ENCODE results near the gene PTPRN2.
"Not testable (repeated sequence)": the region's sequence is repeated elsewhere in the genome, so short reads cannot be mapped to it uniquely, and the experiment has no call there.

The PTPRN2 gene

GRCh38 chr7:157904866-157905570 lies 682.6 kb downstream of the PTPRN2 start:
- no peak for DNase-seq (ENCODE audit: low read depth, low spot score)
- no peak overlapping the region for H3K27ac ChIP-seq

DNA sequence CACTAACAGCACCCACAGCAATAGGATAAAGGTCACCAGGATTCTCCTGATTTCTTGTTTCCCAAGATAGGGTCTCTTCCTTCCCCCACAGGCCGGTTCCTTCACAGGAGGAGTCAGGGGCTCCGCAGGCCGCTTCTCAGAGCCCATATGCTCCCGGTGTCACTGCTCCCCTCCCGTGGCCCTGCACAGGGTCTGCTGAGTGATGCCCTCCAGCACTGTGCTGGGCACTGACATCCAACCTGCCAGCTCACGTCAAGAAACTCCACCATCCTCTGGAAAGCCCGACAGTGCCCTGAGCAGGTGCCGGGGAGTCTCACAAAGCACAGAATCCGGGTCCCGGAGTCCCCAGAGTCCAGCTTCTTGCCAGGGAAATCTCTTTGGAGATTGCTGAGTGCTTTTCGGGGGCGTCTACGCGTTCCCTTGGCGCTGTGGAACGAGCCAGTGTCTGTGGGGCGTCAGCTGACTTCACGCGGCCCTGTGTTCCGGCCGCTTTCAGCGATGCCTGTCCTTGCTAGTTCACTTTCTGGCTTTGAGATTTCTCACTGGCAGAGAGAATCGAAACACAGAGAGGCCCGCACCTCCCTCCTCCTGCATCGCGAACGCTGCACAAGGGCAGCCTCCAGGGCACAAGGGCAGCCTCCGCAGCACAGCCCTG lies 683.3 kb downstream of the PTPRN2 start:
- no peak overlapping the region for H3K27ac ChIP-seq
- no peak for DNase-seq (ENCODE audit: low read depth, low spot score)

DNA sequence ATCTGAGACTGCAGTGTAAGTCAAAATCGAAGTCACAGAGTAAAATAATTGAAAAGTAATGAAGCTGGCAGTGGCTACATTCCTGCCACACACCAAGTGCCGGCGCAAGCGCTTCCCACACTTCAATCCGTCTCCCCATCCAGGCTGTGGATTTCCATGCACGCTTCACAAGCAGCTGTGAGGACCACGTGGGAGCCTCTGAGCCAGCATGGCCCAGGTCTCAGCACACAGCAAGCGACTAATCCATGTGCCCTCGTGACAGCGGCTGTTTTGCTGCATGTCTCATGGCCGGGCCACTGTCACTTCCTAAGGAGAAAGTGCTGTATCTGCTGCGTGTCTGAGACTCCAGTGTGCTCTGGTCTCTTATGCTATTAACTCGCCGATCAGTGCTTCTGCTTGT lies 683.9 kb downstream of the PTPRN2 start:
- no peak for DNase-seq (ENCODE audit: low read depth, low spot score)
- no peak overlapping the region for H3K27ac ChIP-seq

DNA sequence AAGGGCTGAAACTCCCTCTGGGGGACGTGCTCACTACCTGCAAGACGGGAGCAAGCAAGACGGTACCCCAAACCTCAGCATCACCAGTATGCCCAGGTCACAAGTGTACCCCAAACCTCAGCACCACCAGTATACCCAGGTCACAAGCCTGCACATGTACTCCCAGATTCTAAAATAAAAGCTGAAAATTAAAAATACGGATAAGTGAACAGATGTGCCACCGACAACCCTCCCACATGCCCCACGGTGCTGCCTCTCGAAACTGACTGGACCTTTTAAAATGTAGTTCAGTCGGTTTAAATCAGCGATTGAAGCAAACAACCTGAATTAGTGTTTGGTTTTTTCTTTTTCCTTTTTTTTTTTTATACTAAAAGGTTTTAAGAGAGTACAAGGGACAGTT lies 684.3 kb downstream of the PTPRN2 start:
- no peak overlapping the region for H3K27ac ChIP-seq
- DNase-seq (ENCODE audit: low read depth, low spot score) = no peak

DNA sequence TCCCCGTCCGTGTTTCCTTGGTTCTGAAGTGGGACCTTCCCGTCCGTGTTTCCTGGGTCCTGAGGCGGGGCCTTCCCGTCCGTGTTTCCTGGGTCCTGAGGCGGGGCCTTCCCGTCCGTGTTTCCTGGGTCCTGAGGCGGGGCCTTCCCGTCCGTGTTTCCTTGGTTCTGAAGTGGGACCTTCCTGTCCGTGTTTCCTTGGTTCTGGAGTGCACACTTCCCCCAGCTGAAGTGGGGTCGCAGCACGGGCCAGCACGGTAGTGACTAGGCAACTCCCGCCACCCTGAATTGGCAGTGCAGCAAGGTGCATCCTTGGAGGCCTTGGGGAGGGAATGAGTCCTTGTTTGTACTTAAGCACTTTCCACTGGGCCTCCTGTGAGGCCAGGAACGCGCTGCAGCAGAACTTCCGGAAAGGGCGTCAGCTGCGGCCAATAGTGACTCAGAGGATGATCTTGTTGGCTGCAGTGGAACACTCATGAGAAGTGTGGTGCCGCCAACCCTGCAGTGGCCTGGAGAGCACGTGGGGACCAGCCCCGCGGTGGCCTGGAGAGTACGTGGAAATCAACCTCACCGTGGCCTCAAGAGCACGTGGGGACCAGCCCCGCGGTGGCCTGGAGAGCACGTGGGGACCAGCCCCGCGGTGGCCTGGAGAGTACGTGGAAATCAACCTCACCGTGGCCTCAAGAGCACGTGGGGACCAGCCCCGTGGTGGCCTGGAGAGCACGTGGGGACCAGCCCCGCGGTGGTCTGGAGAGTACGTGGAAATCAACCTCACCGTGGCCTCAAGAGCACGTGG lies 685.6 kb downstream of the PTPRN2 start:
- H3K27ac ChIP-seq; DNase-seq (ENCODE audit: low read depth, low spot score): not testable (repeated sequence)

GRCh38 chr7:157901166-157901565 lies 686.5 kb downstream of the PTPRN2 start:
- no peak overlapping the region for H3K27ac ChIP-seq
- DNase-seq (ENCODE audit: low read depth, low spot score) = no peak

DNA sequence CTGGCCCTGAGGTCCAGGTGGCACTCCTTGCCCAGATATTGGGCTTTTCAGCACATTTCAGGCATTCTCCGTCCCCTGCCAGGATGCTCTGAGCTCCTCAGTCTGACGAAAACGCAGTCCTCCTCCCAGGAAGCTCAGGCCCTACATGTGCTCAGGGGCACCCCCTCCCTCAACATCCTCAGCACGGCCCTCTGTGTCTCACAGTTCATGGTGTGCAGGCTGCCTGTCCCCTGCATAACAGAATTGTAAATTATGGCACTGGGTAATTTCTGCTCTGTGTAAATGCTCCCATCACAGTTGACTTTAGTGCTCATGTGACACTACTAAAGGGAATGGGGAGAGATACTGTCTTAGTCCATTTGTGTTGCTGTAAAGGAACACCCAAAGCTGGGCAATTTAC lies 687.1 kb downstream of the PTPRN2 start:
- no peak overlapping the region for H3K27ac ChIP-seq

DNA sequence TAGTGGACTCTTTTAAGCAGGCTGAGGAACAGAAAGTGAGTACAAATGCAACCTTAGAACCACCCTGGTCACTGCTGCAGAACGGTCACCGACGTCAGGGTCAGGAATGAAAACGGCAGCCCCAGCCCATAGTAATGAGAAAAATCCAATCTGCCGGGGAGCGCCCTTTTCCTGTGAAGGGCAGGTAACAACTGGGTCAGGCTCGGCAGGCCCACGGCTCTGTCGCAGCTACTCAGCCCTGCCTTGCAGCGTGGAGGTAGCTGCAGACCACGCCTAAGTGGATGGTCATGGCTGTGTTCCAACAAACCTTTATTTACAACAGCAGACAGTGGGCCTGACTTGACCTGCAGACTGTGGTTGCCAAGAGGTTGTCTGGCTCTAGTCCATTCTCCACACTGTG lies 687.6 kb downstream of the PTPRN2 start:
- DNase-seq (ENCODE audit: low read depth, low spot score) = no peak
- H3K27ac ChIP-seq = no peak overlapping the region

More for the DNA sequence above, 687.1 kb downstream of the PTPRN2 start:
- DNase-seq (ENCODE audit: low read depth, low spot score) = no peak

DNA sequence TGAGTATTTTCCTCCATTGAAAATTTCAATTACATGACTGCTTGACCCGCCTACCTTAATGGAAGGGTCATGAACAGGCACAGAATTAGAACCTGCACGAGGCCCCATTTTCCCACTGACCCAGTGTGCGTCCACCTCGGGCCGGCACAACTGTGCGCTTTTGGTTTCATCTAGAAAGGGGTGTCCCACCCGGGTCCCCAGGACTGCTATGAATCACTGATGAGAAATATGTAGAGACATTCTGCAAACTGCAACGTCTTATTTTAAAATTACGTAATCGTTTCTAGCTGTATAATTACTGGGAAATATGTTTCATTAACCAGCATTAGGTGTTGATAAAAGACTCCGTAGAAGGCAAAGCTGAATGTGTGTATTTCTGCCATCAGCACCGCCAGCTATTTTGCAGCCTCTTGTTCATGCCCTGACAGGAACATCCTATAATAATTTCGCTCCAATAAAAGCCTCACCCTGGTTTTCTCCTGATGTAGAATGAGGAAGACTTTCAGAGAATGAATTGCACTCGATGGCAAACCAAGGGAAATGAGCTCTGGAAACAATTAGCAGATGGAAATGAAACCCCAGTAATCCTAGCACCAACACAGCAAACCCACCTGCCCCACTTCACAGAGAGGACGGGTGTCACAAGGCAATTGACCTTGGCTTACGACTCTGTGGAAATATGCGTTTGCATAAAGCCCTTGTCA lies 688.7 kb downstream of the PTPRN2 start:
- no peak for DNase-seq (ENCODE audit: low read depth, low spot score)
- H3K27ac ChIP-seq = no peak overlapping the region

DNA sequence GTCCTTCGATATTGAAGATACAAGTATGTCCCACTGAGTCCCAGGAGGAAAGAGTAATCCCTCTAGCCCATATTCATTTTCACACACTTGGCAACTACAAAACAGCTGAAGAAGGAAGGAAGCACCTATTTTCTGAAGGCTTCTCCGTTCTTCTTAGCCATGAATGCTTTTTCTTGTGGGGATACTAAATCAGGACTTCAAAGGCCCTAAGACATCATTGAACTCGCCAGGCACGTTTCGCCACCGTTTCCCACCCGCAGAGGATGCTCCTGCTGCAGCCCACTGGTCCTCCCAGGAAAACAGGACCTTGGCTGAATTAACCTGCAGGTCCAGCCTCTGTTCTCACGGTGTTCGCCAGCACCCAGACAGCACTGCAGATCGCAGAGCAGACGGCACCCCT lies 689.4 kb downstream of the PTPRN2 start:
- H3K27ac ChIP-seq = no peak overlapping the region

DNA sequence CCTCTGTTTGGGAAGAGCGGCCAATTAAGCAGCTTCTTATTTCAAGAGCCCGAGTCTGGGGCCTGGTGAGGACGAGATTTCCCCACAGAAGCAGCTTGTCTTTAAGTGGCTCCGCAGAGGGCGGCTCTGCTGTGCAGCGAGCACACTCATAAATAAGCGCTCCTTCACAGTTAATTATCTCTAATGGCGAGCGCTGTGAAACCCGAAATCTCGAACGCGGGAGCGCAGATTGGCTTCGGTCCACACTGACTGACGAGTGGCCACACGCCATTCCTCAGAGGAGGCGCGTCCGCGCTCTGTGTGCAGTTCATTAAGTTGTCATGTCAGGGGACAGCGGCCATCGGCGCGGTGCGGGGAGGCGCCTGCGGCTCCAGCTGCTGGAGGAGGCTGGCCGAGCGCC lies 689.9 kb downstream of the PTPRN2 start:
- DNase-seq (ENCODE audit: low read depth, low spot score) = no peak
- no peak overlapping the region for H3K27ac ChIP-seq

More for the DNA sequence above, 689.4 kb downstream of the PTPRN2 start:
- no peak for DNase-seq (ENCODE audit: low read depth, low spot score)

DNA sequence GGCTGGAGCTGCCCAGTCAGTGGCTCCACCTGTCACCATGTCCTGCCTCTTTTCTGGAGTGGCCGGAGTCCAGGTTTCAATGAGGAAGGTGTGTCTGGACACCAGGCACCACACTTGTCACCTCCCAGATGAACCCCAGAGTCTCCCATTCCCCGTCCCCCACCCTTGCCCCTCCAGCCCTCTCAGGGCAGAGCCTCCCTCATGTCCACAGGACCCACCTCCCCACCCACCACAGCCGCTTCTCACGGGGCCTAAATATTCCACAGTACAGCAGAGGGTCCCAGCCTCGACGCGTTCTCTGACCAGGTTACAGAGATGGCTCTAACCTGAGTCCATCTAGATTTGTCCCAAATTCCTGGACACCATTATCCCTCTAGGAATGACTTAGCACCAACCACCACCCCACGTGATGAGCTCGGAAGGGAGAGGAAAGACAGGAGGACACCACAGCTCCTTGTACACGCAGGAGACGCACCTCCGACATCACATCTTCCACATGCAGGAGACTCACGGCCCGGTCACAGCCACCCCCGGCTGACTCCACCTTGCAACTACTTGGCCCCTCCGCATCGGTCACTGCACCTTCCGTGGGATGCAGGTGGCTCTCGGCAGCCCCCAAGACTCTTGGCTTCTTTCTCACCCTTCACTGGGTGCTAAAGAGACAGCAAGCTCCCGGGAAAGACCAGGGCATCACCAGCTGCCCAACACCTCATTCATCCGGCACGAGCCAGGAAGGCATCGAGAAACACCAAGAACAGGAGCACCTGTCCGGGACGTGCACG lies 690.7 kb downstream of the PTPRN2 start:
- no peak for DNase-seq (ENCODE audit: low read depth, low spot score)
- no peak overlapping the region for H3K27ac ChIP-seq

GRCh38 chr7:157896376-157896675 lies 691.3 kb downstream of the PTPRN2 start:
- not testable (repeated sequence) for DNase-seq (ENCODE audit: low read depth, low spot score)

DNA sequence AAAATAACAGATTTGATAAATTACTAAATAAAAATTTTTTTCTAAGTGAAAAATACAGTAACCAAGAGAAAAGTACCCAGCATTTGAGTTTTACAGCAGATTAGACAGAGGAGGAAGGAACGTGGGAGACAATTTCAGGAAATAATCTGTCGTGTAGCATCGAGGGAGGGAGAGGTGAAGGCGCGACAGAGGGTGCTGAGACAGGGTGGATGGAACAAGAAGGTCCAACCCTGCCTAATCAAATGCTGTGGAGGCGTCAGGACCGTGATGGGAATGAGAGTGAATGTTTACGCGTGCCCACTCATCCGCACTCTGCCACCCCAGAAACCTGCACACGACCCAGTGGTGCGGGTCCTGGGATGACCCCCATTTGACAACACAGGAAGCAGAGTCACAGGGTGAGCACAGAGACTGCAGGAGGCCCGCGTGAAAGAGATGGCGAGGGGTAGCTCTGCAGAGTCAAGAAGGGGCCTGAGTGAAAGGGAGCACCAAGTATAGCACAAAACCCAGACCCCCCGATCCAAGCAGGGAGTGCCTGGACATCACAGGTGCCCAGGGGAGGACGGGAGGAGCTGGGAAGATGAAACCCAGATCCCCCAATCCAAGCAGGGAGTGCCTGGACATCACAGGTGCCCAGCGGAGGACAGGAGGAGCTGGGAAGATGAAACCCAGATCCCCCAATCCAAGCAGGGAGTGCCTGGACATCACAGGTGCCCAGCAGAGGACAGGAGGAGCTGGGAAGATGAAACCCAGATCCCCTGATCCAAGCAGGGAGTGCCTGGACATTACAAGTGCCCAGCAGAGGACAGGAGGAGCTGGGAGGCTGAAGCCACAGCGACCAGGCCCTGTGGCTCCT lies 691.9 kb downstream of the PTPRN2 start:
- DNase-seq (ENCODE audit: low read depth, low spot score) = no peak
- no peak overlapping the region for H3K27ac ChIP-seq

More at GRCh38 chr7:157896376-157896675, 691.3 kb downstream of the PTPRN2 start:
- H3K27ac ChIP-seq = not testable (repeated sequence)

- not testable (repeated sequence) for DNase-seq (ENCODE audit: low read depth, low spot score); H3K27ac ChIP-seq
Measured at GRCh38 chr7:157895098-157895497, 692.5 kb downstream of the PTPRN2 start.

DNA sequence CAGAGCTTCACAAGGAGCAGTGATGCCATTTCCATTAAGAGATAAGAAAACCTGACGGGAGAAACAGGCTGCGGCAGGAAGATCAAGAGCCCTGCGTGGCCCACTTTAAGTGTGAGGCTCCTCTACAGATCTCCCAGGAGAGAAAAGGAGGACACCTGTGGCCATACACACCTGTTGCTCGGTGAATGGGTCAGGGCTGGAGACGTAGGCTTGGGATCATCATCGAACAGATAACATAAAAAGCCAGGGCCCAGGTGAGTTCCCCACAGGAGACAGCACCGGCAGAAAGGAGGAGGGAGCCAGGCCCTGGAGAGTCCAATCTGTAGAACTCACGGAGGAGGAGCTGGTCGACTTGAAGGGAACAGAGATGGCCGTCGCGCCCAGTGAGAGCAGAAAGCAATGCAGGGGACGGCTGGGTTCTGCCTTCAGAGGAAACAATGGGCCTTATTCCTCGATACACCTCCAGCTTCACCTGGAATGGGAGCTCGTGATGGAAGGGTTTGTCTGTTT lies 694.0 kb downstream of the PTPRN2 start:
- H3K27ac ChIP-seq = no peak overlapping the region

DNA sequence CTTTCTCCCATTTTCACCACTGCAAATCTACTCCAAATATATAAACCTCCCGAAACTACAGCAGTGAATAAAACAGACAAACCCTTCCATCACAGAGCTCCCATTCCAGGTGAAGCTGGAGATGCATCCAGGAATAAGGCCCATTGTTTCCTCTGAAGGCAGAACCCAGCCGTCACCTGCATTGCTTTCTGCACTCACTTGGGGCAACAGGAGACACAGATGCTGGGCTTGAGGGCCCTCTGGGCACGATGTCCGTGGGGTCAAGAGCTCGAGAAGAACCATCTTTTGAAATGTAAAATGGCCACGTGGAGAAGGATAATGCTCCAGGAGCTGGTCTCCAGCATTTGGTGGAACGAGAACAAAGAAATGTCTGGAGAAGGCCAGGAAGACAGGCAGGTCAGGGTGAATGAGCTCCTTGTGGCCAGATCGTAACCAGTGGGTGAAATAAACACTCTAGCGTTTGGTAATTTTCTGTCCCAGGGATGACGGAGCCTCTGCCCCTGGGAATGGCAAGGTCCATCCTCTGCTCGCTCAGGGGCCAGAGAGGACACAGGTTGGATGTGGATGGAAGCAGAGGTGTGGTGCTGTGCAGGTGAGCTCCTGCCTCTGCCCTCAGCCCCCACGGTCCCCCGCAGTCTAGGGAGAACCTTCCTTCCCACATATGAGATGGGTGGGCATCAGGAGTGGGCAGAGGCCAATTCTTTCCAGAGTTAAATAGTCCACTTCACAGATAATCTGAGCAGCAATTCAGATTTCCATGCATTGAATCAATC lies 694.7 kb downstream of the PTPRN2 start:
- H3K27ac ChIP-seq = no peak overlapping the region
- DNase-seq (ENCODE audit: low read depth, low spot score) = no peak

More for the DNA sequence above, 694.0 kb downstream of the PTPRN2 start:
- DNase-seq (ENCODE audit: low read depth, low spot score) = no peak

DNA sequence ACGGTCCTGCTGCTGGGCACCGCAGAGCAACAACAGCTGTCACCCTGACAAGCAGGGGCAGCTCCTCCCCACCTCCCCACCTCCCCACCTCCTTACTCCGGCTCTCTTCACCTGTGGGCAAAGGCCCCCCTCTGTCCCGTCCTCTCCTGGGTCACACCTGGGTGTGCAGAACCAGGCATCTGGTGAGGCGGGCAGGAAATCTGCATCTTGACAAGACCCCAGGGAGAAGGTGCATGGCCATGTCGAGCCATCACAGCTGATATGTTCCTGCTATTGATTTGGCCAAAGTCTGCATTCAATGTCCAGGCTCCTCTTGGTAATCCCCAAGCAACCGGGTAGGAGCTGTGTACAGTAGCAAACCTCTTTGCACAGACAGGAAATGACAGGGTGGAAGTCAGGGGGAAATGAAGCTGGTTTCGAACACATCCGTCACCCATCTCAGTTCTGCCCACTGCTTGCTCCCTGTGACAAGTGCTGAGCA lies 696.7 kb downstream of the PTPRN2 start:
- H3K27ac ChIP-seq = no peak overlapping the region
- DNase-seq (ENCODE audit: low read depth, low spot score) = no peak

Measured in epithelial cell of prostate (primary cell).